Neutrophil (primary cell): ENCODE data around the gene IGF2R.

Source experiments
- H3K27ac ChIP-seq: fragments of 200-600 bp; sonication (generic); 2 replicates; pipeline ENCODE4 v1.5.1; 2016; ENCODE audit warnings: mild to moderate bottlenecking, moderate library complexity
- H3K27me3 ChIP-seq: fragments of 200-600 bp; sonication (generic); 2 replicates; pipeline ENCODE4 v1.6.0; 2016; ENCODE audit warnings: mild to moderate bottlenecking
- H3K36me3 ChIP-seq: fragments of 200-600 bp; sonication (generic); 2 replicates; pipeline ENCODE4 v1.5.1; 2017
- H3K4me1 ChIP-seq, 2 experiments: fragments of 200-600 bp in 1 of 2; sonication (generic) in 1 of 2; 1 replicate in 1 of 2; 2 replicates in 1 of 2; pipeline versions ENCODE4 v1.5.1 to v1.6.1; 2013 to 2016; ENCODE audit warnings: low read depth in 1 of 2, low read length in 1 of 2, mild to moderate bottlenecking in 1 of 2, moderate library complexity in 1 of 2; ENCODE audit not compliant: control insufficient read depth in 1 of 2, insufficient read depth in 1 of 2
- H3K4me3 ChIP-seq, 2 experiments: fragments of 200-600 bp in 1 of 2; sonication (generic) in 1 of 2; 1 replicate in 1 of 2; 2 replicates in 1 of 2; pipeline ENCODE4 v1.5.1; 2013 to 2016; ENCODE audit warnings: low read depth in 1 of 2, low read length in 1 of 2, mild to moderate bottlenecking in 1 of 2, moderate library complexity in 1 of 2
- H3K9me3 ChIP-seq: fragments of 200-600 bp; sonication (generic); 2 replicates; pipeline ENCODE4 v1.5.1; 2016
- TF ChIP-seq, protein P1 (sequence below): fragments of 200-600 bp; sonication (generic); IDR thresholded peaks from 2 replicates; pipeline ENCODE4 v1.5.1; 2016; ENCODE audit warnings: antibody characterized with exemption

Gene IGF2R

DNA sequence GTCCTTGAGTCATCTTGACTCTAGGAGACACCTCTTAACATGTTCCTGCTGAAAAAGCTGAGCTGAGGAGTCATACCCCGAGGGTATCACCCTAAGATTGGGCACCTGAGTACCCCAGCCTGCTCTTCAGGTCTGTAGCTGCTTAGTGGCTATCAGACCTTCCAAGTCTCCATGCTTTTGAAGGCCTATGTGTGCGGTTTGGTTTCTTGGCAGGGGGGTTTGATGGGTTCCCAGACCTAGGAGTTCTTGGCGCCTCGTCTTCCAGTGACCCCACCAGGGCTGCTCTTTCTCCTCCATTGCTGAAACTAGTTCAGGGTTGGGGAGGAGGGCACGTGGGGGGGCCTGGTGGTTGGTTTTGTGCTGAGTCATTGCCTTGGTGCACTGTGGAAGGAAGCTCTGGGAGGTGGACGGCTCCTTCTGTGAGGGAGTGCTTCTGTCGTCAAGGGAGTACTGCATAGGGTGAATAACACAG lies 20.1 kb downstream of the IGF2R start:
- H3K4me3 ChIP-seq: peak overlapping the region; percentile 21 to 35
- peaks cover 29% of the 10 kb centered on the region for H3K36me3 ChIP-seq
- peaks cover 78 to 88% of the 10 kb centered on the region in 2 experiments for H3K4me1 ChIP-seq
- no peaks in the 10 kb centered on the region for H3K9me3 ChIP-seq
- TF ChIP-seq, protein P1, sequence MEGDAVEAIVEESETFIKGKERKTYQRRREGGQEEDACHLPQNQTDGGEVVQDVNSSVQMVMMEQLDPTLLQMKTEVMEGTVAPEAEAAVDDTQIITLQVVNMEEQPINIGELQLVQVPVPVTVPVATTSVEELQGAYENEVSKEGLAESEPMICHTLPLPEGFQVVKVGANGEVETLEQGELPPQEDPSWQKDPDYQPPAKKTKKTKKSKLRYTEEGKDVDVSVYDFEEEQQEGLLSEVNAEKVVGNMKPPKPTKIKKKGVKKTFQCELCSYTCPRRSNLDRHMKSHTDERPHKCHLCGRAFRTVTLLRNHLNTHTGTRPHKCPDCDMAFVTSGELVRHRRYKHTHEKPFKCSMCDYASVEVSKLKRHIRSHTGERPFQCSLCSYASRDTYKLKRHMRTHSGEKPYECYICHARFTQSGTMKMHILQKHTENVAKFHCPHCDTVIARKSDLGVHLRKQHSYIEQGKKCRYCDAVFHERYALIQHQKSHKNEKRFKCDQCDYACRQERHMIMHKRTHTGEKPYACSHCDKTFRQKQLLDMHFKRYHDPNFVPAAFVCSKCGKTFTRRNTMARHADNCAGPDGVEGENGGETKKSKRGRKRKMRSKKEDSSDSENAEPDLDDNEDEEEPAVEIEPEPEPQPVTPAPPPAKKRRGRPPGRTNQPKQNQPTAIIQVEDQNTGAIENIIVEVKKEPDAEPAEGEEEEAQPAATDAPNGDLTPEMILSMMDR: no peak
- H3K27ac ChIP-seq: peak overlapping the region; percentile 67
- no peaks in the 10 kb centered on the region for H3K27me3 ChIP-seq

- Histone ChIP-seq H3K27me3 (no peaks in the 10 kb centered on the region), H3K27ac (peak overlapping the region; percentile 67), H3K4me1 (peaks cover 71 to 85% of the 10 kb centered on the region in 2 experiments), H3K9me3 (no peaks in the 10 kb centered on the region), H3K4me3 (peak overlapping the region; percentile 21 to 35), H3K36me3 (peaks cover 32% of the 10 kb centered on the region)
- TF ChIP-seq, protein P1: no peak
These were observed 20.9 kb downstream of the IGF2R start for GRCh38 chr6:159989492-159990480.

- Histone ChIP-seq H3K36me3 (peaks cover 47% of the 10 kb centered on the region), H3K27me3 (no peaks in the 10 kb centered on the region), H3K9me3 (no peaks in the 10 kb centered on the region), H3K4me3 (no peak overlapping the region), H3K27ac (no peak overlapping the region), H3K4me1 (peaks cover 48 to 81% of the 10 kb centered on the region in 2 experiments)
- TF ChIP-seq, protein P1: no peak
These were observed 23.5 kb downstream of the IGF2R start for GRCh38 chr6:159992366-159992765.

GRCh38 chr6:159995405-159995804 lies 26.5 kb downstream of the IGF2R start:
- TF ChIP-seq, protein P1: no peak
- no peaks in the 10 kb centered on the region for H3K9me3 ChIP-seq
- no peak overlapping the region for H3K4me3 ChIP-seq

DNA sequence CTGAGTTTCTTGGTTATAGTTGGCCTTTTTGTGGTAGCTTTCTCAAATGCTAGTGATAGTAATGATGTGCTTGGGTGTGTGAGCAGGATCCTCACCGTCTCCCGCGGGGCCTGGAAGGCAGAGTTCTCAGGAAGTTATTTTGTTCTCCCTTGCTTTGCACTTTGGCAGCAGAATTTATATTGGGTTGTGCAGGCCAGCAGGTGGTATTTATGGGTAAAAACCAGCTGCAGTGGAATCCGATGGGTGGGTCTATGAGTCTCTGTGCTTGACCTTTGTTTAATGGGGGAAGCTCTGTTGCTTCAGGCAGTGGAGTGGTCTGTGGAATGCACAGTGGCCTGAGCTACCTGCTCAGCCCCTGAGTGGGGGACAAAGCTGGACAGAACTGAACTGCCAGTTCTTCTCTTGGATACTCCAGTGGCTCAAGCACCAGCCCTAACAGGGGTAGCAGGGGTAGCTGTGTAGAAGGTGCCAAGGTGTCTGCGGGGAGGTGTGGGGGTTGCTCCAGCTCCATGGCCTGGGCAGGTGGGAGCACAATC lies 27.3 kb downstream of the IGF2R start:
- Histone ChIP-seq H3K4me3 (no peak overlapping the region), H3K27me3 (no peaks in the 10 kb centered on the region), H3K27ac (no peak overlapping the region), H3K4me1 (peaks cover 11 to 43% of the 10 kb centered on the region in 2 experiments), H3K9me3 (no peaks in the 10 kb centered on the region), H3K36me3 (peaks cover 81% of the 10 kb centered on the region)
- TF ChIP-seq, protein P1: no peak

More at GRCh38 chr6:159995405-159995804, 26.5 kb downstream of the IGF2R start:
- Histone ChIP-seq H3K4me1 (peaks cover 18 to 51% of the 10 kb centered on the region in 2 experiments), H3K27ac (no peak overlapping the region), H3K36me3 (peaks cover 77% of the 10 kb centered on the region), H3K27me3 (no peaks in the 10 kb centered on the region)
